Immature natural killer cell (primary cell): ENCODE results near the gene ERCC6L. TPM values are rescaled to one million over a fixed set of nuclear protein-coding genes. Genes with fewer than 3 reads are reported as not detected.
A peak's percentile ranks its signal among the peaks of the same experiment; 100 is the strongest.

Experiments
- DNase-seq, 3 donors: peaks; one replicate each; pipeline ENCODE4 v3.0.0; 2022; ENCODE audit warnings: mixed read lengths in 1 of 3
- H3K27ac Mint-ChIP-seq, 6 donors: one replicate each; pipeline ENCODE4 v1.8.0; 2020; ENCODE audit warnings: mixed read lengths in 6 of 6, mild to moderate bottlenecking in 5 of 6, inconsistent platforms in 4 of 6, moderate library complexity in 3 of 6
- H3K27me3 Mint-ChIP-seq, 3 donors: one replicate each; pipeline ENCODE4 v1.8.0; 2020 to 2021; ENCODE audit warnings: low read depth in 3 of 3, mild to moderate bottlenecking in 3 of 3, mixed read lengths in 3 of 3, moderate library complexity in 3 of 3, inconsistent platforms in 1 of 3
- H3K36me3 Mint-ChIP-seq, 3 donors: one replicate each; pipeline ENCODE4 v1.8.0; 2020; ENCODE audit warnings: mixed read lengths in 3 of 3, inconsistent platforms in 2 of 3, mild to moderate bottlenecking in 2 of 3
- H3K4me1 Mint-ChIP-seq, 2 donors: one replicate each; pipeline ENCODE4 v1.8.0; 2020; ENCODE audit warnings: inconsistent platforms in 2 of 2, mild to moderate bottlenecking in 2 of 2, mixed read lengths in 2 of 2, moderate library complexity in 1 of 2
- H3K4me3 Mint-ChIP-seq, 5 donors: one replicate each; pipeline ENCODE4 v1.8.0; 2020; ENCODE audit warnings: mild to moderate bottlenecking in 5 of 5, mixed read lengths in 5 of 5, inconsistent platforms in 3 of 5, moderate library complexity in 3 of 5
- H3K9me3 Mint-ChIP-seq, 6 donors: one replicate each; pipeline ENCODE4 v1.8.0; 2020; ENCODE audit warnings: mild to moderate bottlenecking in 6 of 6, mixed read lengths in 6 of 6, inconsistent platforms in 4 of 6, moderate library complexity in 3 of 6
- polyA plus RNA-seq, 3 donors: library from polyadenylated mRNA; unstranded; fragments of 300-500 nt; fragmentation: Illumina TruSeq; gene quantifications; one replicate each; pipeline ENCODE4 v1.2.3, GENCODE V29; 2021

Gene ERCC6L
- polyA plus RNA-seq, 3 donors from 2014 or later: 0.21 to 0.68 (median 0.38) TPM

- no peak overlapping the region for H3K4me3 Mint-ChIP-seq
- peaks cover 4 to 19% (median 18%) of the 10 kb centered on the region in 3 donors for H3K36me3 Mint-ChIP-seq
- no peak for DNase-seq
- peaks cover 0 to 2% of the 10 kb centered on the region in 2 donors for H3K4me1 Mint-ChIP-seq
- H3K27ac Mint-ChIP-seq: no peak overlapping the region
- peaks cover 1 to 3% (median 2%) of the 10 kb centered on the region in 3 donors for H3K27me3 Mint-ChIP-seq
- H3K9me3 Mint-ChIP-seq: no peaks in the 10 kb centered on the region
These were observed 26.4 kb upstream of the ERCC6L start for GRCh38 chrX:72265263-72265662.

- H3K36me3 Mint-ChIP-seq: peaks cover 0 to 16% (median 12%) of the 10 kb centered on the region in 3 donors
- H3K9me3 Mint-ChIP-seq: no peaks in the 10 kb centered on the region
- peaks cover 0 to 3% (median 1%) of the 10 kb centered on the region in 3 donors for H3K27me3 Mint-ChIP-seq
- H3K4me1 Mint-ChIP-seq: no peaks in the 10 kb centered on the region
- no peak overlapping the region for H3K4me3 Mint-ChIP-seq
- H3K27ac Mint-ChIP-seq: no peak overlapping the region
- DNase-seq: no peak
These were observed 23.2 kb upstream of the ERCC6L start for GRCh38 chrX:72262077-72262476.

- H3K27me3 Mint-ChIP-seq: peaks cover 1 to 6% (median 4%) of the 10 kb centered on the region in 3 donors
- H3K4me3 Mint-ChIP-seq: no peak overlapping the region
- H3K27ac Mint-ChIP-seq: no peak overlapping the region
- H3K9me3 Mint-ChIP-seq: no peaks in the 10 kb centered on the region
- DNase-seq: no peak
- H3K36me3 Mint-ChIP-seq: peaks cover 0 to 19% (median 12%) of the 10 kb centered on the region in 3 donors
- no peaks in the 10 kb centered on the region for H3K4me1 Mint-ChIP-seq
These were observed 21.6 kb upstream of the ERCC6L start for GRCh38 chrX:72260448-72260847.

- DNase-seq: no peak
These were observed 19.3 kb upstream of the ERCC6L start for GRCh38 chrX:72258174-72258573.

GRCh38 chrX:72255864-72256263, 17.0 kb upstream of the ERCC6L start:
- no peaks in the 10 kb centered on the region for H3K9me3 Mint-ChIP-seq
- H3K27ac Mint-ChIP-seq: no peak overlapping the region
- no peaks in the 10 kb centered on the region for H3K4me1 Mint-ChIP-seq
- no peak overlapping the region for H3K4me3 Mint-ChIP-seq
- peaks cover 0 to 7% (median 6%) of the 10 kb centered on the region in 3 donors for H3K27me3 Mint-ChIP-seq
- DNase-seq: no peak
- H3K36me3 Mint-ChIP-seq: peaks cover 0 to 24% (median 10%) of the 10 kb centered on the region in 3 donors

More at GRCh38 chrX:72258174-72258573, 19.3 kb upstream of the ERCC6L start:
- no peak overlapping the region for H3K27ac Mint-ChIP-seq
- H3K27me3 Mint-ChIP-seq: peaks cover 0 to 5% (median 3%) of the 10 kb centered on the region in 3 donors
- H3K36me3 Mint-ChIP-seq: peaks cover 0 to 22% (median 16%) of the 10 kb centered on the region in 3 donors
- H3K9me3 Mint-ChIP-seq: no peaks in the 10 kb centered on the region
- H3K4me1 Mint-ChIP-seq: no peaks in the 10 kb centered on the region
- H3K4me3 Mint-ChIP-seq: no peak overlapping the region

GRCh38 chrX:72255445-72255844, 16.6 kb upstream of the ERCC6L start:
- Mint-ChIP-seq H3K36me3 (peaks cover 0 to 24% (median 10%) of the 10 kb centered on the region in 3 donors), H3K27ac (no peak overlapping the region), H3K4me1 (no peaks in the 10 kb centered on the region), H3K9me3 (no peaks in the 10 kb centered on the region), H3K27me3 (peaks cover 0 to 7% (median 6%) of the 10 kb centered on the region in 3 donors), H3K4me3 (no peak overlapping the region)
- DNase-seq: no peak

GRCh38 chrX:72254816-72255215, 16.0 kb upstream of the ERCC6L start:
- Mint-ChIP-seq H3K27me3 (peaks cover 0 to 7% (median 6%) of the 10 kb centered on the region in 3 donors), H3K4me3 (no peak overlapping the region), H3K27ac (no peak overlapping the region), H3K9me3 (no peaks in the 10 kb centered on the region), H3K4me1 (no peaks in the 10 kb centered on the region), H3K36me3 (peaks cover 0 to 24% (median 10%) of the 10 kb centered on the region in 3 donors)
- no peak for DNase-seq

GRCh38 chrX:72253686-72254085, 14.9 kb upstream of the ERCC6L start:
- Mint-ChIP-seq H3K27me3 (peaks cover 1 to 8% (median 6%) of the 10 kb centered on the region in 3 donors), H3K4me1 (no peaks in the 10 kb centered on the region), H3K4me3 (no peak overlapping the region), H3K9me3 (no peaks in the 10 kb centered on the region), H3K27ac (no peak overlapping the region), H3K36me3 (peaks cover 0 to 24% (median 10%) of the 10 kb centered on the region in 3 donors)
- DNase-seq: no peak

- Mint-ChIP-seq H3K36me3 (no peaks in the 10 kb centered on the region), H3K4me1 (no peaks in the 10 kb centered on the region), H3K9me3 (no peaks in the 10 kb centered on the region), H3K27ac (no peak overlapping the region), H3K4me3 (no peak overlapping the region), H3K27me3 (peaks cover 1 to 6% (median 3%) of the 10 kb centered on the region in 3 donors)
- DNase-seq: no peak
These were observed 8.5 kb upstream of the ERCC6L start for GRCh38 chrX:72247206-72247942.

- Mint-ChIP-seq H3K36me3 (no peaks in the 10 kb centered on the region), H3K4me3 (no peak overlapping the region), H3K4me1 (no peaks in the 10 kb centered on the region), H3K27ac (no peak overlapping the region), H3K27me3 (peaks cover 0 to 5% (median 1%) of the 10 kb centered on the region in 3 donors), H3K9me3 (no peaks in the 10 kb centered on the region)
- peak; percentile 13 to 28 (median 25) for DNase-seq
These were observed 6.7 kb upstream of the ERCC6L start for GRCh38 chrX:72245461-72246089.

GRCh38 chrX:72243472-72243871, 4.6 kb upstream of the ERCC6L start:
- DNase-seq: no peak
- no peak overlapping the region for H3K4me3 Mint-ChIP-seq
- peaks cover 0 to 3% (median 0%) of the 10 kb centered on the region in 3 donors for H3K27me3 Mint-ChIP-seq
- peaks cover 4 to 5% of the 10 kb centered on the region in 2 donors for H3K4me1 Mint-ChIP-seq
- no peaks in the 10 kb centered on the region for H3K9me3 Mint-ChIP-seq
- no peaks in the 10 kb centered on the region for H3K36me3 Mint-ChIP-seq
- H3K27ac Mint-ChIP-seq: no peak overlapping the region

- Mint-ChIP-seq H3K36me3 (peaks cover 0 to under 1% (median 0%) of the 10 kb centered on the region in 3 donors), H3K27me3 (peaks cover 0 to 3% (median 2%) of the 10 kb centered on the region in 3 donors), H3K9me3 (peaks cover 0 to 2% (median 0%) of the 10 kb centered on the region in 6 donors), H3K4me1 (peaks cover 5 to 6% of the 10 kb centered on the region in 2 donors), H3K4me3 (no peak overlapping the region), H3K27ac (no peak overlapping the region)
- no peak for DNase-seq
These were observed 2.1 kb upstream of the ERCC6L start for GRCh38 chrX:72240976-72241375.

- Mint-ChIP-seq H3K27ac (peak overlapping the region in 1 of 6 donors; percentile 17), H3K9me3 (peaks cover 0 to 2% (median 0%) of the 10 kb centered on the region in 6 donors), H3K36me3 (peaks cover 0 to 4% (median 0%) of the 10 kb centered on the region in 3 donors), H3K4me3 (peak overlapping the region; percentile 62 to 86 (median 81)), H3K4me1 (peaks cover 5 to 6% of the 10 kb centered on the region in 2 donors), H3K27me3 (peaks cover 0 to 4% (median 3%) of the 10 kb centered on the region in 3 donors)
- no peak for DNase-seq
These were observed 644 bp downstream of the ERCC6L start for GRCh38 chrX:72238183-72238582.

GRCh38 chrX:72236841-72237240, 2.0 kb downstream of the ERCC6L start:
- H3K27ac Mint-ChIP-seq: no peak overlapping the region

More at GRCh38 chrX:72236841-72237240, 2.0 kb downstream of the ERCC6L start:
- Mint-ChIP-seq H3K4me1 (peaks cover 5 to 6% of the 10 kb centered on the region in 2 donors), H3K36me3 (peaks cover 0 to 4% (median 0%) of the 10 kb centered on the region in 3 donors), H3K27me3 (peaks cover 0 to 4% (median 2%) of the 10 kb centered on the region in 3 donors), H3K9me3 (peaks cover 0 to 2% (median 0%) of the 10 kb centered on the region in 6 donors), H3K4me3 (no peak overlapping the region)
- no peak for DNase-seq
